ENCODE data around the gene SFT2D3. TPM values are rescaled to one million over a fixed set of nuclear protein-coding genes. Genes with fewer than 3 reads are reported as not detected.
A peak's percentile ranks its signal among the peaks of the same experiment; 100 is the strongest.

Gene SFT2D3
- total and polyA plus RNA-seq, 2 of the 13 experiments (the other 11 are each of a cell fraction or from before 2014, with no cell fraction given): 8.3 to 9.4 TPM

- TF ChIP-seq ZNF724P (CRISPR knock-in tag; IDR thresholded peaks at IDR 0.05; ENCODE audit: borderline replicate concordance) (no peak), ZSCAN9 (CRISPR knock-in tag; IDR thresholded peaks at IDR 0.05; ENCODE audit: borderline replicate concordance) (no peak), ELF4 (CRISPR knock-in tag; IDR thresholded peaks at IDR 0.05; ENCODE audit: borderline replicate concordance) (no peak), SRSF1 (optimal IDR thresholded peaks at IDR 0.05; ENCODE audit: low read depth, low read length) (no peak), ZNF251 (CRISPR knock-in tag; IDR thresholded peaks at IDR 0.05) (no peak), ZNF562 (CRISPR knock-in tag; IDR thresholded peaks at IDR 0.05; ENCODE audit: borderline replicate concordance) (no peak), CREBL2 (CRISPR knock-in tag; IDR thresholded peaks at IDR 0.05; ENCODE audit: borderline replicate concordance) (no peak), ZNF530 (CRISPR knock-in tag; IDR thresholded peaks at IDR 0.05; ENCODE audit: low read depth) (no peak), BORCS8-MEF2B (CRISPR knock-in tag; IDR thresholded peaks at IDR 0.05) (no peak), ZNF430 (CRISPR knock-in tag; IDR thresholded peaks at IDR 0.05) (no peak), ZNF274 (CRISPR knock-in tag; IDR thresholded peaks at IDR 0.05) (0 out of 2 replicates have a peak, but pooled peaks have one; percentile 22), ZNF746 (CRISPR knock-in tag; IDR thresholded peaks at IDR 0.05) (no peak)
These were observed 49.2 kb upstream of the SFT2D3 start (continued) for GRCh38 chr2:127651971-127652550.

GRCh38 chr2:127652786-127653357, 48.4 kb upstream of the SFT2D3 start:
- ATAC-seq (no peak), FAIRE-seq (no peak), DNase-seq (ENCODE audit: low spot score) (no peak)
- Histone ChIP-seq H3K4me1 (ENCODE audit: insufficient read depth, low read length) (peaks cover 36% of the 10 kb centered on the region), H3K4me3 (replicated peaks in 1 of 3; ENCODE audit: insufficient read depth in 1 of 3, low read depth in 2 of 3, low read length in 3 of 3) (no peak overlapping the region), H3K4me2 (ENCODE audit: low read depth, low read length) (0 out of 2 replicates have a peak overlapping the region, but pooled peaks have one; percentile 68), H3K79me2 (ENCODE audit: insufficient read depth, low read length) (no peaks in the 10 kb centered on the region), H2AFZ (ENCODE audit: low read length) (no peak overlapping the region), H3K9ac (ENCODE audit: insufficient read depth, low read depth, low read length) (no peak overlapping the region), H3K27me3 (ENCODE audit: control insufficient read depth in 1 of 2, insufficient read depth in 2 of 2, low read length in 2 of 2) (peaks cover 6 to 63% of the 10 kb centered on the region in 2 experiments), H3K36me3 (replicated peaks in 1 of 2; ENCODE audit: control insufficient read depth in 1 of 2, insufficient read depth in 2 of 2, low read length in 2 of 2) (no peaks in the 10 kb centered on the region), H3K27ac (ENCODE audit: extremely low read length, insufficient read depth, low read length) (no peak overlapping the region), H3K9me3 (ENCODE audit: low read length) (no peaks in the 10 kb centered on the region), H4K20me1 (ENCODE audit: insufficient read depth, low read length) (no peaks in the 10 kb centered on the region)
- BruUV-seq (replicated peaks): no TSS peak
- intact Hi-C loops (cut with micrococcal nuclease; ENCODE audit: unreplicated experiment): no loop called here
- POLR2A ChIA-PET: no interaction called here
- CTCF ChIA-PET (ENCODE audit: low intra/inter-chr PET ratio, low total read pairs): no interaction called here
- 43% methylated on average over 25 of the region's 25 CpGs for WGBS (ENCODE audit: low lambda C conversion rate)
- in situ Hi-C loops (cut with HindIII; ENCODE audit: extremely low pct_ligation_motif_present, low pct_unique_long_range_greater_than_20kb): no loop called here
- peak; percentile 40; the same call in 1 of the 2 replicates for TF ChIP-seq SALL1 (CRISPR knock-in tag; IDR thresholded peaks at IDR 0.05)
- TF ChIP-seq ZBTB4 (CRISPR knock-in tag; IDR thresholded peaks at IDR 0.05; ENCODE audit: borderline replicate concordance): no peak
- no peak for TF ChIP-seq ZBTB39 (CRISPR knock-in tag; IDR thresholded peaks at IDR 0.05)

All from HepG2 (cell line).